PC-9 (cell line): ENCODE data around the gene MINDY4. TPM values are rescaled to one million over a fixed set of nuclear protein-coding genes. Genes with fewer than 3 reads are reported as not detected.

Experiments
- BruUV-seq: library from RNA; stranded (reverse); fragments of 400-500 nt; replicated peaks from 2 replicates; lab custom pipeline; 2021; lab: Mats Ljungman, UMichigan
- CTCF ChIA-PET: fragments of 300-600 bp; sonication (Branson Sonifier 250); formaldehyde crosslinking; loops from one replicate; lab custom pipeline; 2022; ENCODE audit warnings: antibody characterized with exemption; lab: Charles Lee
- POLR2A ChIA-PET: fragments of 300-600 bp; sonication (Branson Sonifier 250); formaldehyde crosslinking; loops from one replicate; lab custom pipeline; 2022; ENCODE audit warnings: antibody characterized with exemption; ENCODE audit not compliant: unreplicated experiment; lab: Charles Lee
- DNase-seq, 2 experiments: peaks; one replicate each; pipeline versions ENCODE4 v3.0.0 to v3.0.0-alpha.2; 2015 to 2022; ENCODE audit warnings: mixed read lengths in 1 of 2
- H2AFZ ChIP-seq: fragments of 200-600 bp; sonication (generic); 2 replicates; pipeline ENCODE4 v1.8.1; 2017; ENCODE audit warnings: antibody characterized with exemption
- H3F3A ChIP-seq: fragments of 200-600 bp; sonication (generic); 2 replicates; pipeline ENCODE4 v1.8.1; 2017; ENCODE audit warnings: antibody characterized with exemption, mild to moderate bottlenecking, low read depth; ENCODE audit not compliant: insufficient read depth
- H3K27ac ChIP-seq: fragments of 200-600 bp; sonication (generic); 2 replicates; pipeline ENCODE4 v1.6.1; 2016; ENCODE audit warnings: mixed run types
- H3K27me3 ChIP-seq: fragments of 200-600 bp; sonication (generic); 2 replicates; pipeline ENCODE4 v1.6.1; 2016; ENCODE audit warnings: low read depth, mixed run types; ENCODE audit not compliant: insufficient read depth
- H3K36me3 ChIP-seq: fragments of 200-600 bp; sonication (generic); 2 replicates; pipeline ENCODE4 v1.6.1; 2016; ENCODE audit warnings: low read depth, mixed run types
- H3K4me1 ChIP-seq: fragments of 200-600 bp; sonication (generic); replicated peaks from 2 replicates; pipeline ENCODE4 v1.6.1; 2016; ENCODE audit warnings: mixed run types; ENCODE audit not compliant: insufficient read depth
- H3K4me2 ChIP-seq: fragments of 200-600 bp; sonication (generic); 2 replicates; pipeline ENCODE4 v1.6.1; 2017; ENCODE audit warnings: mixed run types
- H3K4me3 ChIP-seq: fragments of 200-600 bp; sonication (generic); 2 replicates; pipeline ENCODE4 v1.6.1; 2016; ENCODE audit warnings: mixed run types
- H3K79me2 ChIP-seq: fragments of 200-600 bp; sonication (generic); 2 replicates; pipeline ENCODE4 v1.6.1; 2017; ENCODE audit warnings: low read depth, mixed run types
- H3K9me2 ChIP-seq: fragments of 200-600 bp; sonication (generic); 2 replicates; pipeline ENCODE4 v1.8.1; 2017; ENCODE audit warnings: mild to moderate bottlenecking; ENCODE audit not compliant: insufficient read depth
- H3K9me3 ChIP-seq: fragments of 200-600 bp; sonication (generic); 2 replicates; pipeline ENCODE4 v1.8.1; 2016; ENCODE audit warnings: low read depth; ENCODE audit not compliant: insufficient read depth
- H4K20me1 ChIP-seq: fragments of 200-600 bp; sonication (generic); 2 replicates; pipeline ENCODE4 v1.8.1; 2017; ENCODE audit not compliant: insufficient read depth
- EZH2 ChIP-seq: fragments of 200-600 bp; sonication (generic); IDR thresholded peaks from 2 replicates; pipeline ENCODE4 v1.8.0; 2017; ENCODE audit warnings: antibody characterized with exemption, low read depth
- intact Hi-C: fragments of 100-400 bp; cut with micrococcal nuclease; formaldehyde crosslinking; loops from one replicate; pipeline ENCODE4 v1.10.0; 2022; ENCODE audit not compliant: unreplicated experiment
- total RNA-seq: library from RNA; stranded (reverse); gene quantifications from 2 replicates; pipeline ENCODE4 v1.2.3, GENCODE V29; 2021
- TF ChIP-seq, protein P1 (sequence below): fragments of 200-600 bp; sonication (generic); conservative IDR thresholded peaks from 2 replicates; pipeline ENCODE4 v1.6.1; 2017; ENCODE audit warnings: mixed run types, antibody characterized with exemption, mild to moderate bottlenecking, moderate library complexity

MINDY4 gene
- total RNA-seq, 1 experiment from 2014 or later = 14.8 TPM

DNA sequence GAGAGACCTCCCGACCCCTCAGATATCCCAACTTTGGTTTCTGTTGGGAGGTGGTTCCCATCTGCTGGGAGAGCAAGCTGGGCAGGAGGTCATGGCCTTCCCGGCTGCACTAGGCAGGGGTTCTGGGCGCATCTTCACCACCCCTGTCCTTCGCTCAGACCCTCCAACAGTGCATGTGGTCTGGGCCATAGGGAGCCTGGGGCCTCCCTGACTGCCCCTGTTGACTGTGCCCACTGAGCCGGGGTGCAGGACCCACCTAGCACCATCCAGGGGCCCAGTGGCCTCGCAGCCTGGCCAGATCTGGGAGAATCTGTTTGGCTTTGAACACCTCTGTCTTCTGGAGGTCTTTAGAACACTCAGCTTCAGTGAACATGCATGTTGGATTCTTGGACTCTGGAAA is 38.0 kb upstream of the MINDY4 start:
- POLR2A ChIA-PET = no interaction called here
- CTCF ChIA-PET = no interaction called here

DNA sequence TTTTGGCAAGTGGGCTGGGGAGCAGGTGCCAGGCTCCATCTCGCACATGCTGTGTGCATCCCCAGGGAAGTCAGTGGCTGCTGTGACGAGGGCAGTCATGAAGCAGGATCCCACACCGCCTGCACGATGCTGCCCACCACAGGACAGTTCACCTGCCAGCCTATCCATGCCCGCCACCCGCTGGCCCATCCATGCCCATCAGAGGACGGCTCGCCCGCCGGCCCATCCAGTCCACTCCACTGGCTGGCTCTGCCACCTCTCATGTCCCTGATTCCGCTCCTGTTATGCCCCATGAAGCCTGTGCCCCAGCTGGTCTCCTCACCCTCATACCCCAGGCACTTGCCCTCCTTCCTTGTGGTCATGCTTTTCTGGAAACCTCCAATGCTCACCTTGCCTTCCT is 37.5 kb upstream of the MINDY4 start:
- Histone ChIP-seq H3K79me2 (no peaks in the 10 kb centered on the region), H3K9me2 (no peaks in the 10 kb centered on the region), H3K4me2 (no peak overlapping the region), H3K4me3 (no peak overlapping the region), H2AFZ (no peak overlapping the region), H4K20me1 (no peaks in the 10 kb centered on the region), H3K4me1 (no peaks in the 10 kb centered on the region), H3K27me3 (peaks cover 94% of the 10 kb centered on the region), H3F3A (no peaks in the 10 kb centered on the region), H3K9me3 (no peaks in the 10 kb centered on the region), H3K27ac (no peak overlapping the region), H3K36me3 (no peaks in the 10 kb centered on the region)
- ChIA-PET CTCF (no interaction called here), POLR2A (no interaction called here)
- BruUV-seq = no TSS peak
- no peak for DNase-seq
- no peak for TF ChIP-seq EZH2
- TF ChIP-seq, protein P1, sequence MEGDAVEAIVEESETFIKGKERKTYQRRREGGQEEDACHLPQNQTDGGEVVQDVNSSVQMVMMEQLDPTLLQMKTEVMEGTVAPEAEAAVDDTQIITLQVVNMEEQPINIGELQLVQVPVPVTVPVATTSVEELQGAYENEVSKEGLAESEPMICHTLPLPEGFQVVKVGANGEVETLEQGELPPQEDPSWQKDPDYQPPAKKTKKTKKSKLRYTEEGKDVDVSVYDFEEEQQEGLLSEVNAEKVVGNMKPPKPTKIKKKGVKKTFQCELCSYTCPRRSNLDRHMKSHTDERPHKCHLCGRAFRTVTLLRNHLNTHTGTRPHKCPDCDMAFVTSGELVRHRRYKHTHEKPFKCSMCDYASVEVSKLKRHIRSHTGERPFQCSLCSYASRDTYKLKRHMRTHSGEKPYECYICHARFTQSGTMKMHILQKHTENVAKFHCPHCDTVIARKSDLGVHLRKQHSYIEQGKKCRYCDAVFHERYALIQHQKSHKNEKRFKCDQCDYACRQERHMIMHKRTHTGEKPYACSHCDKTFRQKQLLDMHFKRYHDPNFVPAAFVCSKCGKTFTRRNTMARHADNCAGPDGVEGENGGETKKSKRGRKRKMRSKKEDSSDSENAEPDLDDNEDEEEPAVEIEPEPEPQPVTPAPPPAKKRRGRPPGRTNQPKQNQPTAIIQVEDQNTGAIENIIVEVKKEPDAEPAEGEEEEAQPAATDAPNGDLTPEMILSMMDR = no peak
- intact Hi-C loops = no loop called here

More for the DNA sequence above, 38.0 kb upstream of the MINDY4 start:
- no peaks in the 10 kb centered on the region for H3K4me1 ChIP-seq
- no peaks in the 10 kb centered on the region for H4K20me1 ChIP-seq
- H3K9me3 ChIP-seq = no peaks in the 10 kb centered on the region
- TF ChIP-seq EZH2 = no peak
- TF ChIP-seq, protein P1 = no peak
- no peaks in the 10 kb centered on the region for H3K36me3 ChIP-seq
- no peak overlapping the region for H2AFZ ChIP-seq
- no peaks in the 10 kb centered on the region for H3K79me2 ChIP-seq
- no peaks in the 10 kb centered on the region for H3F3A ChIP-seq
- BruUV-seq = no TSS peak
- H3K27me3 ChIP-seq = peaks cover 94% of the 10 kb centered on the region
- no peak overlapping the region for H3K4me2 ChIP-seq
- H3K9me2 ChIP-seq = no peaks in the 10 kb centered on the region
- no peak overlapping the region for H3K4me3 ChIP-seq
- DNase-seq = no peak
- intact Hi-C loops = no loop called here
- no peak overlapping the region for H3K27ac ChIP-seq

DNA sequence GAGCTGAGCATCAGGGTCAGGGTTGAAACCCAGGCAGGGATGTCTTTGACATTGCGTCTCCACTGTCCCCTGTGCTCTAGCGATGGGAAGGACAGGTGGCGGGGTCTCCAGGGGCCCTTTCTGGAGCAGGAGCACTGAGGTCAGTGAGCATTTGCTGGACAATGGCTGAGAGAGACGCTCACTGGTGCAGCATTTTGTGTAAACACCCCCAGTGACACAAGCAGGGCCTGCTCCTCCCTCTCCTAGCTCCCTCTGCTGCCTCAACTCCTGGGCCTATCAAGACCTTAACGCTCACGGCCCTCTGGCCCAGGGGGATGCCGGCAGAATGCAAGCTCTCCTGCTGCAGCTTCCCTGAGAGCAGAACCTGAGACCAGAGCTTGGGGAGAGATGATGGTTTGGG is 36.7 kb upstream of the MINDY4 start:
- H3K27me3 ChIP-seq = peaks cover 89% of the 10 kb centered on the region
- no peaks in the 10 kb centered on the region for H3K9me2 ChIP-seq
- H3K9me3 ChIP-seq = no peaks in the 10 kb centered on the region
- no TSS peak for BruUV-seq
- H2AFZ ChIP-seq = no peak overlapping the region
- H3K4me2 ChIP-seq = no peak overlapping the region
- no peaks in the 10 kb centered on the region for H3K4me1 ChIP-seq
- no peaks in the 10 kb centered on the region for H3K79me2 ChIP-seq
- no peaks in the 10 kb centered on the region for H3F3A ChIP-seq
- ChIA-PET CTCF (interaction anchor here (0.6 kb wide), 1 partner anchor 394 kb away, joined by 5 read pairs; no protein-coding TSS in a partner anchor), POLR2A (interaction anchor here (0.5 kb wide), 1 partner anchor 685 kb away, joined by 18 read pairs; no protein-coding TSS in a partner anchor)
- no peaks in the 10 kb centered on the region for H4K20me1 ChIP-seq
- H3K4me3 ChIP-seq = no peak overlapping the region
- no peak overlapping the region for H3K27ac ChIP-seq
- intact Hi-C loops = no loop called here
- no peak for TF ChIP-seq EZH2
- TF ChIP-seq, protein P1 = no peak
- H3K36me3 ChIP-seq = no peaks in the 10 kb centered on the region
- no peak for DNase-seq
